HG03108 (cell line): ENCODE data around the gene COL6A3.

Experiments
- ATAC-seq: cut with Tn5 transposase; IDR thresholded peaks from one replicate; pipeline ENCODE4 v1.9.1; 2021; ENCODE audit warnings: moderate library complexity; ENCODE audit not compliant: unreplicated experiment

COL6A3 gene

GRCh38 chr2:237301595-237301994 lies 112.4 kb downstream of the COL6A3 start:
- no peak for ATAC-seq

GRCh38 chr2:237300739-237301138 lies 113.2 kb downstream of the COL6A3 start:
- no peak for ATAC-seq

GRCh38 chr2:237299906-237300305 lies 114.1 kb downstream of the COL6A3 start:
- ATAC-seq: no peak

GRCh38 chr2:237298151-237299118 lies 115.5 kb downstream of the COL6A3 start:
- no peak for ATAC-seq

GRCh38 chr2:237297421-237298150 lies 116.4 kb downstream of the COL6A3 start:
- ATAC-seq: no peak

- ATAC-seq: no peak
Measured at GRCh38 chr2:237296756-237297155, 117.2 kb downstream of the COL6A3 start.

- ATAC-seq: no peak
Measured at GRCh38 chr2:237295889-237296480, 118.0 kb downstream of the COL6A3 start.

- ATAC-seq: no peak
Measured at GRCh38 chr2:237294460-237294859, 119.5 kb downstream of the COL6A3 start.

GRCh38 chr2:237293978-237294377 lies 120.0 kb downstream of the COL6A3 start:
- no peak for ATAC-seq

GRCh38 chr2:237291138-237291792 lies 122.7 kb downstream of the COL6A3 start:
- ATAC-seq: no peak

- no peak for ATAC-seq
Measured at GRCh38 chr2:237290261-237290660, 123.7 kb downstream of the COL6A3 start.

- ATAC-seq: no peak
Measured at GRCh38 chr2:237289139-237289538, 124.8 kb downstream of the COL6A3 start.

GRCh38 chr2:237287872-237288271 lies 126.1 kb downstream of the COL6A3 start:
- no peak for ATAC-seq

- no peak for ATAC-seq
Measured at GRCh38 chr2:237283131-237283928, 130.6 kb downstream of the COL6A3 start.

GRCh38 chr2:237282568-237283128 lies 131.3 kb downstream of the COL6A3 start:
- no peak for ATAC-seq

- ATAC-seq: no peak
Measured at GRCh38 chr2:237281836-237282306, 132.1 kb downstream of the COL6A3 start.

GRCh38 chr2:237280939-237281338 lies 133.0 kb downstream of the COL6A3 start:
- no peak for ATAC-seq

- no peak for ATAC-seq
Measured at GRCh38 chr2:237280229-237280628, 133.7 kb downstream of the COL6A3 start.

GRCh38 chr2:237279012-237279768 lies 134.8 kb downstream of the COL6A3 start:
- no peak for ATAC-seq
